Neuronal stem cell (in vitro differentiated cells): ENCODE data around the gene KRTDAP. TPM values are rescaled to one million over a fixed set of nuclear protein-coding genes. Genes with fewer than 3 reads are reported as not detected.
A peak's percentile ranks its signal among the peaks of the same experiment; 100 is the strongest.

ENCODE experiments used
- DNase-seq: peaks from one replicate; pipeline ENCODE4 v3.0.0-alpha.2; 2013; ENCODE audit warnings: low spot score
- H2AFZ ChIP-seq: one replicate; pipeline ENCODE4 v1.6.1; 2013; ENCODE audit warnings: mild to moderate bottlenecking, low read length, inconsistent platforms
- H2AK5ac ChIP-seq: 2 replicates; pipeline ENCODE4 v1.6.1; 2013; ENCODE audit warnings: low read depth, mild to moderate bottlenecking, inconsistent platforms, low read length, moderate library complexity, mixed read lengths
- H2BK120ac ChIP-seq: 2 replicates; pipeline ENCODE4 v1.6.1; 2013; ENCODE audit warnings: low read depth, mild to moderate bottlenecking, inconsistent platforms, low read length, moderate library complexity, mixed read lengths
- H2BK12ac ChIP-seq: one replicate; pipeline ENCODE4 v1.6.1; 2013; ENCODE audit warnings: low read length, inconsistent platforms
- H2BK15ac ChIP-seq: 2 replicates; pipeline ENCODE4 v1.6.1; 2013; ENCODE audit warnings: mild to moderate bottlenecking, low read length, inconsistent platforms, mixed read lengths
- H2BK5ac ChIP-seq: one replicate; pipeline ENCODE4 v1.6.1; 2013; ENCODE audit warnings: inconsistent platforms, mild to moderate bottlenecking, low read length, moderate library complexity
- H3K14ac ChIP-seq: one replicate; pipeline ENCODE4 v1.6.1; 2013; ENCODE audit warnings: low read length, inconsistent platforms
- H3K18ac ChIP-seq: 2 replicates; pipeline ENCODE4 v1.6.1; 2013; ENCODE audit warnings: low read length, inconsistent platforms
- H3K23ac ChIP-seq: 2 replicates; pipeline ENCODE4 v1.6.1; 2013; ENCODE audit warnings: low read depth, mild to moderate bottlenecking, mixed read lengths, low read length, inconsistent platforms; ENCODE audit not compliant: poor library complexity
- H3K27ac ChIP-seq: replicated peaks from 3 replicates; pipeline ENCODE4 v1.5.1; 2013; ENCODE audit warnings: low read length, inconsistent platforms
- H3K27me3 ChIP-seq, 3 experiments: 2 replicates each; pipeline ENCODE4 v1.6.1; 2013; ENCODE audit warnings: low read length in 3 of 3, mild to moderate bottlenecking in 2 of 3, inconsistent platforms in 1 of 3, low read depth in 1 of 3, mixed read lengths in 1 of 3, moderate library complexity in 1 of 3; ENCODE audit not compliant: control insufficient read depth in 3 of 3, insufficient read depth in 3 of 3
- H3K36me3 ChIP-seq, 2 donors: replicated peaks in 1 of 2; 2 replicates each; pipeline ENCODE4 v1.6.1; 2013; ENCODE audit warnings: low read length in 2 of 2; ENCODE audit not compliant: control insufficient read depth in 2 of 2, insufficient read depth in 2 of 2
- H3K4ac ChIP-seq: 2 replicates; pipeline ENCODE4 v1.6.1; 2013; ENCODE audit warnings: inconsistent platforms, mild to moderate bottlenecking, low read length, moderate library complexity
- H3K4me1 ChIP-seq, 2 donors: 1 replicate in 1 of 2; 2 replicates in 1 of 2; pipeline ENCODE4 v1.6.1; 2013; ENCODE audit warnings: low read length in 2 of 2, low read depth in 1 of 2; ENCODE audit not compliant: control insufficient read depth in 2 of 2, insufficient read depth in 1 of 2
- H3K4me2 ChIP-seq: one replicate; pipeline ENCODE4 v1.6.1; 2013; ENCODE audit warnings: mild to moderate bottlenecking, low read length, inconsistent platforms; ENCODE audit not compliant: insufficient read depth, poor library complexity, severe bottlenecking
- H3K4me3 ChIP-seq, 2 donors: 2 replicates each; pipeline ENCODE4 v1.5.1; 2013; ENCODE audit warnings: low read length in 2 of 2, mild to moderate bottlenecking in 2 of 2, inconsistent platforms in 1 of 2, moderate library complexity in 1 of 2
- H3K79me1 ChIP-seq: one replicate; pipeline ENCODE4 v1.6.1; 2013; ENCODE audit warnings: low read depth, mild to moderate bottlenecking, inconsistent platforms, low read length, moderate library complexity
- H3K9ac ChIP-seq: one replicate; pipeline ENCODE4 v1.6.1; 2013; ENCODE audit warnings: mild to moderate bottlenecking, low read depth, low read length, inconsistent platforms; ENCODE audit not compliant: poor library complexity
- H3K9me3 ChIP-seq, 2 donors: replicated peaks in 1 of 2; 2 replicates each; pipeline versions ENCODE3 to v1.6.1; 2013; ENCODE audit warnings: low read length in 2 of 2, mild to moderate bottlenecking in 2 of 2, inconsistent platforms in 1 of 2, low read depth in 1 of 2, mixed read lengths in 1 of 2, moderate library complexity in 1 of 2; ENCODE audit not compliant: control insufficient read depth in 2 of 2, insufficient read depth in 1 of 2
- H4K8ac ChIP-seq: one replicate; pipeline ENCODE4 v1.6.1; 2013; ENCODE audit warnings: low read depth, mild to moderate bottlenecking, inconsistent platforms, low read length, moderate library complexity
- H4K91ac ChIP-seq: one replicate; pipeline ENCODE4 v1.6.1; 2013; ENCODE audit warnings: low read length, low read depth, mild to moderate bottlenecking, inconsistent platforms; ENCODE audit not compliant: poor library complexity
- WGBS, 2 donors: extraction: QIAGEN DNeasy Blood & Tissue Kit; methylation state at CpG; one replicate each; pipeline ENCODE4 v1.1.7; 2013; ENCODE audit warnings: missing lambda C conversion rate in 2 of 2, mixed read lengths in 1 of 2; ENCODE audit not compliant: insufficient read length in 2 of 2, insufficient replicate concordance in 1 of 2; ENCODE audit errors: extremely low coverage in 2 of 2; 5-methylcytosine and 5-hydroxymethylcytosine counted together
- polyA plus RNA-seq, 2 experiments: library from polyadenylated mRNA; stranded (reverse); fragments of 200-250 nt; gene quantifications; one replicate each; pipeline ENCODE4 v1.2.3, GENCODE V29; 2013

The KRTDAP gene
- polyA plus RNA-seq (2013, experiment 1 of 2): 3.1 TPM
- 2.6 TPM for polyA plus RNA-seq (2013, experiment 2 of 2)

- no peak within 1 kb of the TSS for H2BK120ac ChIP-seq
- H2BK12ac ChIP-seq: no peak within 1 kb of the TSS
- no peak within 1 kb of the TSS for H3K4me2 ChIP-seq
- H3K27me3 ChIP-seq: peaks cover 0 to 59% (median 0%) of the 10 kb centered on the region in 3 experiments
- peak within 1 kb of the TSS; percentile 15 for H4K91ac ChIP-seq
- H2BK15ac ChIP-seq: no peak within 1 kb of the TSS
- no CpG with 5 or more reads among the region's 9 CpGs for WGBS, 2 donors
- no peaks in the 10 kb centered on the region for H3K36me3 ChIP-seq
- H2AFZ ChIP-seq: no peak within 1 kb of the TSS
- peaks cover 0 to 2% of the 10 kb centered on the region in 2 donors for H3K4me1 ChIP-seq
- H2BK5ac ChIP-seq: no peak within 1 kb of the TSS
- no peak within 1 kb of the TSS for H3K4me3 ChIP-seq
- H4K8ac ChIP-seq: no peak within 1 kb of the TSS
- no peaks in the 10 kb centered on the region for H3K9me3 ChIP-seq
- no peaks in the 10 kb centered on the region for H3K79me1 ChIP-seq
- H2AK5ac ChIP-seq: no peak within 1 kb of the TSS
- H3K18ac ChIP-seq: no peak within 1 kb of the TSS
- H3K4ac ChIP-seq: no peak within 1 kb of the TSS
- no peak within 1 kb of the TSS for H3K27ac ChIP-seq
- H3K9ac ChIP-seq: no peak within 1 kb of the TSS
- no peak within 1 kb of the TSS for H3K14ac ChIP-seq
- DNase-seq: no peak
- H3K23ac ChIP-seq: no peak within 1 kb of the TSS
These were observed at the start of gene KRTDAP for GRCh38 chr19:35490364-35490763. KRTDAP (minus strand) TSS chr19:35490464; CDS start chr19:35490442, 22 bp downstream.

GRCh38 chr19:35539850-35540249, 49.6 kb upstream of the KRTDAP start:
- no peak for DNase-seq

GRCh38 chr19:35539314-35539713, 49.0 kb upstream of the KRTDAP start:
- no peak overlapping the region for H3K18ac ChIP-seq
- no peak overlapping the region for H4K91ac ChIP-seq
- no peak overlapping the region for H3K4me2 ChIP-seq
- peaks cover 2% of the 10 kb centered on the region for H3K79me1 ChIP-seq
- H3K9me3 ChIP-seq: peaks cover 0 to 2% of the 10 kb centered on the region in 2 donors
- no peak overlapping the region for H3K27ac ChIP-seq
- no peak overlapping the region for H2BK120ac ChIP-seq
- DNase-seq: no peak
- no peak overlapping the region for H4K8ac ChIP-seq
- no peak overlapping the region for H2AK5ac ChIP-seq
- no peak overlapping the region for H3K23ac ChIP-seq
- no peak overlapping the region for H2BK15ac ChIP-seq
- no peaks in the 10 kb centered on the region for H3K4me1 ChIP-seq
- peaks cover 13 to 27% of the 10 kb centered on the region in 2 donors for H3K36me3 ChIP-seq
- no peak overlapping the region for H2BK12ac ChIP-seq
- no peak overlapping the region for H3K14ac ChIP-seq
- no peak overlapping the region for H2BK5ac ChIP-seq
- H2AFZ ChIP-seq: no peak overlapping the region
- H3K4me3 ChIP-seq: no peak overlapping the region
- no peak overlapping the region for H3K9ac ChIP-seq
- no CpG with 5 or more reads among the region's 6 CpGs for WGBS, 2 donors
- peaks cover 0 to 3% (median 0%) of the 10 kb centered on the region in 3 experiments for H3K27me3 ChIP-seq
- H3K4ac ChIP-seq: no peak overlapping the region

More at GRCh38 chr19:35539850-35540249, 49.6 kb upstream of the KRTDAP start:
- peaks cover 0 to 2% of the 10 kb centered on the region in 2 donors for H3K9me3 ChIP-seq
- no peak overlapping the region for H3K27ac ChIP-seq
- no peak overlapping the region for H3K4ac ChIP-seq
- H2BK5ac ChIP-seq: no peak overlapping the region
- H3K9ac ChIP-seq: peak overlapping the region; percentile 54
- no peak overlapping the region for H2BK12ac ChIP-seq
- H3K18ac ChIP-seq: no peak overlapping the region
- H3K4me3 ChIP-seq: no peak overlapping the region
- peaks cover 13 to 27% of the 10 kb centered on the region in 2 donors for H3K36me3 ChIP-seq
- no peak overlapping the region for H2BK120ac ChIP-seq
- H3K23ac ChIP-seq: peak overlapping the region; percentile 13
- H3K14ac ChIP-seq: no peak overlapping the region
- H3K4me2 ChIP-seq: peak overlapping the region; percentile 3
- H2AK5ac ChIP-seq: no peak overlapping the region
- no peak overlapping the region for H4K8ac ChIP-seq
- WGBS, 2 donors: no CpG with 5 or more reads among the region's 12 CpGs
- H4K91ac ChIP-seq: no peak overlapping the region
- H2AFZ ChIP-seq: no peak overlapping the region
- peaks cover 0 to 2% of the 10 kb centered on the region in 2 donors for H3K4me1 ChIP-seq
- H2BK15ac ChIP-seq: no peak overlapping the region
- H3K79me1 ChIP-seq: peaks cover 7% of the 10 kb centered on the region
- H3K27me3 ChIP-seq: no peaks in the 10 kb centered on the region

GRCh38 chr19:35534803-35535480, 44.7 kb upstream of the KRTDAP start:
- Histone ChIP-seq H3K4me1 (peaks cover 0 to 9% of the 10 kb centered on the region in 2 donors), H2BK15ac (no peak overlapping the region), H3K9me3 (peaks cover 0 to 2% of the 10 kb centered on the region in 2 donors), H2BK120ac (no peak overlapping the region), H4K91ac (no peak overlapping the region), H2BK12ac (no peak overlapping the region), H3K14ac (peak overlapping the region; percentile 31), H2AK5ac (no peak overlapping the region), H3K27me3 (peaks cover 0 to 14% (median 0%) of the 10 kb centered on the region in 3 experiments), H3K23ac (no peak overlapping the region), H4K8ac (no peak overlapping the region), H3K79me1 (no peaks in the 10 kb centered on the region), H2BK5ac (no peak overlapping the region), H3K27ac (no peak overlapping the region), H3K4me2 (no peak overlapping the region), H3K4me3 (no peak overlapping the region), H3K4ac (no peak overlapping the region), H2AFZ (no peak overlapping the region), H3K9ac (no peak overlapping the region), H3K18ac (no peak overlapping the region), H3K36me3 (peaks cover under 1 to 2% of the 10 kb centered on the region in 2 donors)
- no peak for DNase-seq
- no CpG with 5 or more reads among the region's 10 CpGs for WGBS, 2 donors
